Activated CD4-positive, alpha-beta T cell treated with anti-CD3 and anti-CD28 coated beads, Interleukin-2, amount 50 U/mL, for 4 hours (primary cell): ENCODE results near the gene ZNF502.

ENCODE experiments used
- DNase-seq, 2 experiments: peaks; one replicate each; pipeline ENCODE4 v3.0.0-alpha.2; 2020

ZNF502 gene

GRCh38 chr3:44771424-44772098 is 59.1 kb downstream of the ZNF502 start:
- no peak for DNase-seq

DNA sequence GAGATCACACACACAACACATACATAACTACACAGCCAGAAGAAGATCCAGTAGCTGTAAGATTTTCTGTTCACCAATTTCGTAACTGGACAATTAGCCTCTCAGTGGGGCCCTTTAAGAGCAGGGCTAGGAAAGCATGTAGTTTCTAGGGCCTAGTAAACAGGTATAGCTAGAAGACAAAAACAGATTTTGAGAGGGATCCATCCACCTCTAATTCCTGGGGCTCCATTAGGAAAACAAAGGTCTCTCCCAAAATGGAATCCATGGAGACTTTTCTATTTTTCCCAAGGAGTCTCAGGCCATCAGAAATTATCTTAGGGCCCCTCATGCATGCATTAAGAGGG is 59.6 kb downstream of the ZNF502 start:
- no peak for DNase-seq
